Right ventricle myocardium inferior (tissue), 1 donor: ENCODE measurements around the gene NPIPA1. TPM values are rescaled to one million over a fixed set of nuclear protein-coding genes. Genes with fewer than 3 reads are reported as not detected.

Experiments
- microRNA-seq: library from miRNA; unstranded; fragments of <30 nt; microRNA quantifications from one replicate; pipeline ENCODE4 v1.2.0, GENCODE V29; 2020
- total RNA-seq: library from RNA; stranded (reverse); fragmentation: NEBNext Ultra II Directional; extraction: Animal tissue kit (Norgen Biotek cat#: 25700); gene quantifications from one replicate; pipeline ENCODE4 v1.2.1, GENCODE V29; 2021
- donor health status: DM: no; HTN: yes; CAD: no; lungs with severe emphysema.

The NPIPA1 gene
- total RNA-seq, 1 donor from 2014 or later, result 45.3 TPM

Small RNA genes within 50 kb of the gene (microRNA-seq; reads per million reads assigned to microRNA genes)
- gene MIR3180-1 (not detected), gene MIR3670-1 (not detected), gene MIR6511A1 (not detected), gene MIR6770-1 (not detected)

Other genes with a start within 250 kb of the NPIPA1 start
- gene PLA2G10, start 243.1 kb upstream of the NPIPA1 start, total RNA-seq, result not detected
- gene NPIPA3, start 234.0 kb upstream of the NPIPA1 start, total RNA-seq, result 1.4 TPM
- gene NPIPA2, start 194.9 kb upstream of the NPIPA1 start, total RNA-seq, result 3.0 TPM
- 128 TPM for gene NOMO1, start 103.7 kb upstream of the NPIPA1 start, total RNA-seq
- 79.0 TPM for gene PDXDC1, start 37.6 kb downstream of the NPIPA1 start, total RNA-seq
- 26.0 TPM for gene NTAN1, start 118.6 kb downstream of the NPIPA1 start, total RNA-seq
- gene RRN3, start 156.8 kb downstream of the NPIPA1 start, total RNA-seq, result 21.5 TPM